GM19395 (cell line): ENCODE results near the gene PDE8B.
"Not testable (repeated sequence)": the region's sequence is repeated elsewhere in the genome, so short reads cannot be mapped to it uniquely, and the experiment has no call there.

Experiments
- ATAC-seq: cut with Tn5 transposase; IDR thresholded peaks from one replicate; pipeline ENCODE4 v1.9.1; 2021; ENCODE audit warnings: mild to moderate bottlenecking, moderate library complexity; ENCODE audit not compliant: unreplicated experiment

The PDE8B gene

DNA sequence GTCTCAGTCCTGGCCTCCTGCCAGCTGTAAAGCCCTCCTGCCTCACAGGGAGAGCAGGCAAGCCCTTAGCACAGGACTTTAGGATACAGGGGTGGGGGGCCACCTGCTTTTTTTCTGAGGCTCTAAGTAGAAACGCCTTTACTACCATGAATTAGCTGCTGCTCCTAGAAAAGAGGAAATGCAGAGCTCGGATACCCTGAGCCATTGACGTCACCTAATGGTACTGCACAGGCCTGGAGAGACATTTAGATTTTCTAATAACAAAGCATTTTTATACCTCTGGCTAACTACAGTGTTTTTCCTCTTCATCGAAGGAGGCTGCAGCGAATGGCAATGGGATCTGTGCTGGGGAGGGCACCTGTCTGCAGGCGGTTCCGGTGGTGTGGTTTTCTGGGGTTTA lies 144.6 kb downstream of the PDE8B start:
- no peak for ATAC-seq

DNA sequence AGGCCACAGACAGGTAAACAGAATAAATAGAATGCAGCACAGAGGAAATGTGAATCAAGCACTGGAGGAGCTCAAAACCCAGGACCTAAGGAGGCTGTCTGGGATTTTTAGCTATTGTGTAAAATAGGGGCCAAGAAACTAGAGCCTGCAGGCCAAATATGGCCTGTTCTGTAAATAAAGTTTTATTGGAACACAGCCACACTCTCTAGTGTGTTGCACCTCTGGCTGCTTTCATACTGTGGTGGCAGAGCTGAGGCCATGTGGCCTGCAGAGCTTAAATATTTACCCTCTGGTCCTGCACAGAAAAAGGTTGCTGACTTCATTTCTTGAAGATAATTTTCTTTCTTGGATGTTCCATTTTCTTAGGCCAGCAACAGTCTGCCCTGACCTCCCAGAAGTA lies 145.3 kb downstream of the PDE8B start:
- no peak for ATAC-seq

DNA sequence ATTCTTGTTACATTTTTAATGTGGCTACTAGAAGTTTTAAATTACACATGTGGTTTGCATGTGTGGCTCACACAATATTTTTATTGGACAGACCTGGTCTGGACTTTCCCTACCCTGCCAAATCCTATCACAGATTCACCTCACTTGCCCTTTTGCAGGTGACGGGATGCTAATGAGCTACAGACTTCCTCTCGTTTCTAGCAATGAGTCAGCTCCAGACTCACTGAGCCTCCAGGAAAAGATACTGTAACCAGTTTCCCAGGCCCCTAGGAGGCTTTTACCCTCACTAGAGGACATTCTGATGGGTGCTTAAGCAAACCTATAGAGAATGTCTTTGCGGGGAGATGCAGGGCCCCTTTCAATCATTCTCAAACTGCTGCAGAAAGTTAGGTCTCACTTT lies 146.3 kb downstream of the PDE8B start:
- peak; percentile 97 for ATAC-seq

DNA sequence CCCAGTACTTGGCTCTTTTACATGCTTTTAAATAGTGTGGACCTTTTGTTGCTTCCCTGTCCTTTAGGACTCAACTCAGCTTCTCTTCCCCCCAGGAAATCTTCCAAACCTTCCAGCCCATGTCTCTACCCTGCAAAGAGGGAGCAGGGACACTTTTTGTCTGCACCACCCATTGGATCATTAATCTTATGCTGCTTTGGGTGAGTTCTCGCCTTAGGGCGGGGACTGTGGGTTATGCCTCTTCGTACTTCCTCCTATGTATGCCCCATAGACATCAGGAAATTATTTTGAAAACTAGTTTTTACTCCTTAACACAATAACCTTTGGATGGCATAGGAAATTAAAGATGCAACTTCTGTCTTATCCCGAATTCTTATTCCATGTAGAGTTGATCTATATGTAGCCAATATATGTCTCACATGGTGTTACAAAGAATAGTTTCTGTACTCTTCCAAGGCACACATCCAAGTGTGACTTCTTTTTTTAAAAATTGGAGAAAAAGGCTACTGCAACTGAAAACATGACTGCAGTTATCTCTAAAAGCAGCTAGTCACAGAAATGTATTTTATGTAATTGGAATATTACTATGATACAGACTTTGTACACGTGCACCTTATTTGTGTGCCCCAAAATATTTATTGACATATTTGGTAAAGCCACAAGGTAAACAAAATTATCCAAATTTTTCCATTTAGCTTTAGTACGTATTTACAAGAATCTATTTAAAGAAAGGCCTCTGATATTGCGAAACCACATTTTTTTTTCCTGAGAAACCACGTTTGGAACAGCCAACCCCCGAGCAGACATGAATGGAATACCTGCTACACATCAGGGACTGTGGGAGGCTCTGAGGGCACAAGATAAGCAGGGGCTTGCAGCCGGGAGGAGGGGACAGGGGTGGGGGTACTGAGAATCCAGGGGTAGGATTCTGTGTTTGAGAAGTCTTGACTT lies 148.1 kb downstream of the PDE8B start:
- no peak for ATAC-seq

DNA sequence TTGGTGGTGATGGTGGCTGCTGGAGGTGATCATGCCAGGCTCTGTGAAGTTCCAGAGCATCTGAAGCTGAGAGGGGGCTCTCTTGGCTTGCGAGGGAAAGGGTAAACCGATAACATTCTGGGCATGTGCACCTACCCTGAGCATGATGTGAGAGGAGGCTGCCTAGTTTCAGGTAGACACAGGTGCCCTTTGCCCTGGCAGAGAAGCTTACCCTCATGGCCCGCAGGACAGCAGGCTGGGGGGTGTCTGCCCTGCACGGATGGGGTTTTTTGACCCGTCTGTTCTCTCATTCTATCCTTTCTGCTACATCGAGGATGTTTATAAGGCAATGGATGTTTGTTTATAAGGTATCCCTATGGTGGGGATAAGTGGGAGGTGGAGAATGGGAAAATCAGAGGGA lies 148.8 kb downstream of the PDE8B start:
- no peak for ATAC-seq

DNA sequence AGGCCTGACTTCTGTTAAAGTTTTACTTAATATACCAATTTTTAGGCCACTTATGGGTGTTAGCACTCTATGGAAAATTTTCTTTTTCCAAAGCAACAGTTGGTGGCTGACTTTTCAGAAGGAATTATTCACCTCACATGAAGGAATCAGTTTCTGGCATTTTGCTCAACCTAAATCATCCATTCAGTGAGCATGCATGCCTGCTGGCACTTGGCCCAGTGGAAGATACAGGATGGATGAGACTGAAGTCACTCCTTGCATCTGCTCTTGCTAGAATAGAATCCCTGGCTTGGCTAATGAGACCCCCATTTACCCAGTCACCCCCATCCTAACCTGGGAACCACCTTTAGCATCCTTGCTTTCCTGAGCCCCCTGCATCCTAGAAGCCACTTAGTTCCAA lies 149.9 kb downstream of the PDE8B start:
- ATAC-seq, result no peak

DNA sequence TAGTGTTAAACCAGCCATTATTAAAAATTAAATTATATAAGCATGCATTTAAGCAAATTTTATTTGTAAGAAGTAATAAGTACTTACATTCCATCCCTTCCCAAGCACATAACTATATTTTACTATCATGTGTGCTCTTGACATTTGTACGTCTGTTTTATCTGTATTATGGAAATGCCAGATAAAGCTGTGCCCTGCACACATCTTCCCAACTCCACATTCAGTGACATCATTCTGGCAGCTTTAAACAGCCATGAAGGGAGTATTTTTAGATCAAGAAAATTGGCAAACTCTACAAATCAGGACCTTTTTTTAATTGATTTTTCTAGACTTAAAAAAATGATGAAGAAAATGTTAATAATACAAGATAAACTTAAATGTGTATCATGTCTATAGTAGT lies 150.5 kb downstream of the PDE8B start:
- ATAC-seq, result no peak

DNA sequence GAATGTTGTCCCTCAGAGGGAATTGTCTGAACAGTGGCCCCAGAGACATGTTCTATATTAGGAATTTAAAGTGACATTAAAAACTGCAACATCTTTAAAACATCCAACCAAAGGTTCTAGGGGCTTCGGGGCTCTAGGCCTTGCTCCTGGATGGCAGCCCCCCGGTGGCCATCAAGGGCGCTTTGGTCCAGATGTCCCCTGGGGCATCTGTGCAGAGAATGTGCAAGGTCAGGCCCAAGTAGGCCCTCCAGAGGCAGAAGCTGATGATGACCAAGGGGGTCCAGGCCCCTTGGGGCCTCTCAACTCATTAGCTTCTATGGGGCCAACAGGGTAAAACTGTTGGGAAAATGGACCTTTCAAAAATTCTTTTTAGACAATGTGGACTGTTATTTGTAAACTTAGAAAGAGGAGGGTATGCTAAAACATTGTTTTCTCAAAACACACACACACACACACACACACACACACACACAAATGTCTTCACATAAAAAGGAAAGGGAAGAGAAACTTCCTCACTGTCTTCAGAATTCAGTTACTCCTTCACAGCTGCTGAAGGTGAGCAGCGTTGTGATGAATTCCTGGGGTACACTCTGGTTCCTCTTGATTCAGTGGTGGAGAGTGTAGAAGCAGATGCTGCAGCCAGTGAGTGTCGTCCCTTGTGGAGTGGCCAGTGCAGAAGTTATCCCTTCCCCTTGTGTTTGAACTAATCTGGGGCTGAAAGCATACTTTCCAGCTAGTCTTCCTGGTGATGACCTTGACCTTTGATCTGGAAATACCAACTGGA lies 156.4 kb downstream of the PDE8B start:
- no peak for ATAC-seq

DNA sequence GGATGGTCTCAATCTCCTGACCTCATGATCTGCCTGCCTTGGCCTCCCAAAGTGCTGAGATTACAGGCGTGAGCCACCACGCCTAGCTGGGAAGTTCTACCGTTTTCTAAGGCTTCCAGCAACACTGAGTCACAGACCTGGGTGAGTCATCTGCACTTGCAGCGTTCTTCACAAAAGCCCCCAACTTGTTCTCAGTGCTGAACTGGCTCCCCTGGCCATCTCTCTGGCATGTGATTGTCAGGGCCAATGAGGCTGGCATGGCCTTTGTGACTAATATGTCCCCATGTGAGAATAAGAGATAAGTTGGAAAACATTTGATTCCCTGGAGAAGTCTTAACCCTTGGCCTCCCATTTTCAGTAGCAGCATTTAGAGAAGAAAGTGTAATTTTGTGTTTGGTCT lies 157.3 kb downstream of the PDE8B start:
- ATAC-seq, result no peak

DNA sequence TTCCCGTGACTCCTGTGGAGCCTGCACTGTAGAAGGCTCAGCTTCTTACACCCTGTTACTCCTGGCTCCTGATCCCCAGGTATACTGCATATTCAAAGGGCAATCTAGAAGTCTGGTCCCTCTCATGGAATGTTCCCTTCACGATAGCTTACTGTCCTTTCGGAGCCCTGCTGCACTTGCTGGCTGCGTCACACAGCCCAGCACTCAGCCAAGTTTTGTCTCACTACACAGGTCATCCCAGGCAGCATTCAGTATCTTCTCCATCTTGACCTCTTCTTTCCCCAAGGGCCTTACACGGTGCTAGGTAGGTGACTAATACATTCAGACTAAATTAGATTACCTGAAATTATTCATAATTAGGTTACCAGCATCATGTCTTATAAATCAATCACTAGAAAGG lies 157.9 kb downstream of the PDE8B start:
- ATAC-seq, result no peak

DNA sequence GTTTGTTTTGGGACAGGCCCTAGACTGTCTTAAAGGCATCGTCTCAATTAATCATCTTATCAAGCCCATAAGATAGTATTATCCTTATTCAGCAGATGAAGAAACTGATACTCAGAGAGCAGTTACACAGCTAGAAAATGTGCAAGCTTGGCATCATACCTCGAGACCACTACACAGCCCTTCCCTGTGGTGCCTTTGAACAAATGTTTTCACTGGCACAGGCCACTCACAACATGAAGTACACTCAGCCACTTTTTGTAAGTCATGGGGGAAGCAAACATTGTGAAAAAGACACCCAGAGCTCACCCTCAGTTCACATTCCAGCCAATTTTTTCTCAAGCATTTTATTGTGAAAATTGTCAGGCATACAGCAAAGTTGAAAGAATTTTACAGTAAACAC lies 159.1 kb downstream of the PDE8B start:
- ATAC-seq, result no peak

DNA sequence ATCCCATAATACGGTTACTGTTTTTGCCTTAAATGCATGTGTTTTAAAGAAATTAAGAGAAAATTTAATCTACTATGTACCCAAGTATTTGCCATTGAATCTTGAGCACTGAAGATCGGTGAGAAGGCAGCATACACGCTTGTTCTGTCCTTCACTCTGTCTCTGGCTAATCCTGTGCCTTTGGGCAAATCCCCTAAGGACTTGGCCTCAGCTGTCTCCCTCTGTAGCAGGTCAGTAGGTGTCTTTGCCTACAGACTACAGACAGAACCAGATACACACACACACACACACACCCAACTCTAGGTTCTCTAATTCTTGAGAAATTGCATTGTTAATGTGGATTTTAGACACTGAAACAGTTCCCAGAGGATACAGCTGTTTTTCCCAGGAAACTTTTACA lies 164.2 kb downstream of the PDE8B start:
- no peak for ATAC-seq

DNA sequence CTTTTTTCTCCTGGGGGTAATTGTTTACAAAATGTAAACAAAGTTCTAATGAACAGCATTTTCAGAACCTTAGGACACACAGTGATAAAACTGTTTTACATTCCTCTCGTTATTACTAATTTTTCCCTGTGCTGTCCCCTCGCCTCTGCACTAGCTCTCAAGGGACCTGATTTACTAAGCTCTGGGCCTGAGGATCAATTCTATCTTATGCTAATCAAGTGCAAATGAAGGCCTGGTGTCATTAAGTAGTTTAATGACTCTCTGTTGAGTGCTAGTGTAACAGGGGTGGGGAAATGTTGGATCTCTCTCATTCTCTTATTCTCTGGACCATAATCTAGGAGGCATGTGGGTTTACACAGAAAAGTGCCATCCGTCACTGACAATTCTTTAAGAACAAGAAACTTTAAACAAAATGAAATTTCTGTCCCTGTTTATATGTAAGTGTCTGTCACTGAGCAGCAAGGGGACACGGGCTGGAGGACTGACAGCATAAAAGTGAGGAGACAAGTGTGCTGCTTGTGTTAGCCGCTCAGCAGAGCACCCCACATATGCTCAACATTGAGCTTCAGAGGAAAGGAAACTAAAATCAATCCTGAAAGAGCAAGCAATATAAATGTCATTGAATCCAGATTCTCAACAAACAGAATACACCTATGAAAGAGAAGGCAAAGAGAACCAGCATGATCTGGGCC lies 166.3 kb downstream of the PDE8B start:
- no peak for ATAC-seq

DNA sequence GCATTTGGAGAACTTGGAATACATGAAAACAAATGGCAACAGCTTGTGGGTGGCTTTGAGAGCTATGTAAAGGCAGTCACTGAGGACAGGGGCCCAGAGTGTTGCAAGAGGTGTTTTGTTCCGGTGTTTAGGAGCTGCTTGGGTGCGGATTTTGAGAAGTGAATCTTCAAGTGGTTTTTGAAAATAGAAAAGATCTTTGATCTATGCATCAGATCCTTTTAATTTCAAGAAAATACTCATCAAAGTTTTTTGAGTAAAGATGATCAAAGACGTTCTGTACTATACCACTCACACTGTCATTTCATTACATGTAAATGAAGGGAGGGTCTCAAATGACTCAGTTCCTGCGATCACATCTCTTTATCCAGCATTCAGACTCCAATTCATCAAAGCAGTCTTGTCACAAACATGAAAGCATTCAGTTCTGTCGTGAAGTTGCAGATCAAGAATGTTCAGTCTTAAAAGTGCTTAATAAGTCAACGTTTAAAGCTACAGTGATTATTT lies 169.1 kb downstream of the PDE8B start:
- peak; percentile 89 for ATAC-seq

DNA sequence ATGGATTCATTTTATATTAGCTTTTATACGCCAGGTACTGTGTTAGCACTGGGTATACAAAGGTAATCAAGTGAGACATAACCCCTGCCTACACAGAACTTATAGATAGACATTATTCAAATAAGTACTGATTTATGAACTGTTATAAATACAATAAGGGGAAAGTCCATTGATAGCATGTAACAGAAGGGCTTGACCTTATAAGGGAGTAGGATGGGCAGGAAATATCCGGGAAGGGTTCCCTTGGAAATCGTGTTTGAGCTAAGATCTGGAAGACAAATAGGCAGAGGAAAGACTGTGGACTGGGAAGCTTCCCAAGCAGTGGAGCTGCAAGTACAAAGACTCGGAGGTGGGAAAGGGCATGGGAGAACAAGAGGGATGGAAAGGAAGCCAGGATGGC lies 170.2 kb downstream of the PDE8B start:
- ATAC-seq, result no peak

DNA sequence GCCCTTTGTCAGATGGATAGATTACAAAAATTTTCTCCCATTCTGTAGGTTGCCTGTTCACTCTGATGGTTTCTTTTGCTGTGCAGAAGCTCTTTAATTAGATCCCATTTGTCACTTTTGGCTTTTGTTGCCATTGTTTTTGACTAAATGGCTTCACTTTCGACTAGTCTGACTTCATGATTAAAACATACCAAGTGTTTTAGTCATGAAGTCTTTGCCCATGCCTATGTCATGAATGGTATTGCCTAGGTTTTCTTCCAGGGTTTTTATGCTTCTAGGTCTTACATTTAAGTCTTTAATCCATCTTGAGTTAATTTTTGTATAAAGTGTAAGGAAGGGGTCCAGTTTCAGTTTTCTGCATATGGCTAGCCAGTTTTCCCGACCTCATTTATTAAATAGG lies 172.9 kb downstream of the PDE8B start:
- not testable (repeated sequence) for ATAC-seq

DNA sequence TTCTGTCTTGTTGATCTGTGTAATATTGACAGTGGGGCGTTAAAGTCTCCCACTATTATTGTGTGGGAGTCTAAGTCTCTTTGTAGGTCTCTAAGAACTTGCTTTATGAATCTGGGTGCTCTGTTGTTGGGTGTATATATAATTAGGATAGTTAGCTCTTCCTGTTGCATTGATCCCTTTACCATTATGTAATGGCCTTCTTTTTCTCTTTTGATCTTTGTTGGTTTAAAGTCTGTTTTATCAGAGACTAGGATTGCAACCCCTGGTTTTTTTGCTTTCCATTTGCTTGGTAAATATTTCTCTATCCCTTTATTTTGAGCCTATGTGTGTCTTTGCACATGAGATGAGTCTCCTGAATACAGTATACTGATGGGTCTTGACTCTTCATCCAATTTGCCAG lies 175.9 kb downstream of the PDE8B start:
- ATAC-seq, result not testable (repeated sequence)

DNA sequence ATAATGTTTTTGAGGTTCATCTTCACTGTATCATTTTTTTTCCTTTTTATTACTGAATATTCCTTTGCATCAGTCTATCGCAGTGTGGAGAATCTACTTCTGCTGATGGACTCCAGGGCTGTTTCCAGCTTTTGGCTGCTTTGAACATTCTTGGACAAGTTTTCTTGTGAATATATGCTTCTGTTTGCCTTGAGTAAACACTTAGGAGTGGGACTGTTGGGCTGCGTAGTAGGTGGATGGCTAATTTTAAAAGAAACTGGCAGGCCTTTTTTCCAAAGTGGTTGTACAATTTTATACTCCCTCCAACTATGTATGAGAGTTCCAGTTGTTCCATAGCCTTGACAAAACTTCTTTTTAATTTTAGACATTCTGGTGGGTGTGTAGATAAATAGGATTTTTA lies 179.3 kb downstream of the PDE8B start:
- ATAC-seq, result no peak

DNA sequence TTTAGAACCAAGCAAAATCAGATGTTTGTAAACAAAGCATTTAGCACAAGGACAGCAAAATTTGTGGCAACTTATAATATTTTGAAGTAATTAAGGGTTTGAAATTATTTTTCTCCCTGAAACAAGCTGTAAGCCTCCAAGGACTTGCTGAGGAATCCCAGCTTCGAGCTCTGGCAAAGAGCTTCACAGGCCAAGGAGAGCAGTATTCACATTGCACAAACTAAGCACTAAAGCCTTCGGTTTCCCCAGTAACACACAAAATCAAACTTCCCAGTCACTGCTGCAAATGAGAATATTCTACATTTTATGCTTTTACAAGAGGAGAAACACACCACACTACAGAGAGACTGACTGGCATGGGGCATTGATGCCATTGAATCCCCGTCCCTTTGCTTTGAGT lies 179.7 kb downstream of the PDE8B start:
- ATAC-seq, result no peak

DNA sequence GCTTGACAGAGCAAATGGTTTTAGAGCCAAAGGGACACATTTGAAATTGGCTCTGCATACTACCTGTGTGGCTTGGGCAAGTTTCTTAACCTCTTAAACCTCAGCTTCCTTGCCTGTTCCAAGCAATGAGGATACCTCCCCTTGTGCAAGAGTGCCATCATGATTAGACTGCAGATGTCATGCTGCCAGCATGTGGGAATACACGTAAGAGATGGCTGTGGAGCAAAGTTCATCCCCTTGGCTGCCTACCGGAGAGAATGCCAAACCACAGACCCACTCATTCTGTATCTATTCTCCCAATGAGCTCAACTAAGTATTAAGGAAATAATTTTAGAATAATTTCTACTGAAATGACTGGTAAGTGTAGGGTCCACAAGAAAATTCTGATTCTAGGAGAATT lies 180.3 kb downstream of the PDE8B start:
- no peak for ATAC-seq

DNA sequence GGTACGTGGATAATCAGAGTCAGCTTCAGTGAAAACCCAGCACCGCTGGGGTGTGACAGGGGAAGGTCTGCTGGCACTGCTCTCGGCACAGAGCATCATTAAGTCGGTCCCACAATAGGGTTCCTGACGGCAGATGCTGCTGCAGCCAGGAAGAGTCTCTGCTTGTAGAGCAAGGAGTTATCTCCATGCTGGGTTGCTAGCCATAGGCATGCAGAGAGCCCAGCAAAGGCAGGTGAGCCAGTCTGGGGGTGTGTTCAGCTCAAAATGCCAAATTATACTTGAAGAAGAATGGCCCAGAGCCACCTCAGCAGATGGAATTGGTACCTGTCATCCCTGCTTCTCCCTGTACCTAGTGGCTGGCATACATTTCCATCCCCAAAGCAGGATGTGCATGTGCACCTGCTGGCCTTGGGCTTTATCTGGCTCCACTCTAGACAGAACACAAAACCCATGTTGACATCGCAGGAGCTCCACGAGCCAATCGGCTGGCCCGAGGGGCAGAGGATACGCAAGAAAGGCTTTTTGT lies 180.8 kb downstream of the PDE8B start:
- no peak for ATAC-seq
